ENCODE measurements around the gene LIPK.
"Not testable (repeated sequence)": the region's sequence is repeated elsewhere in the genome, so short reads cannot be mapped to it uniquely, and the experiment has no call there.

The LIPK gene

DNA sequence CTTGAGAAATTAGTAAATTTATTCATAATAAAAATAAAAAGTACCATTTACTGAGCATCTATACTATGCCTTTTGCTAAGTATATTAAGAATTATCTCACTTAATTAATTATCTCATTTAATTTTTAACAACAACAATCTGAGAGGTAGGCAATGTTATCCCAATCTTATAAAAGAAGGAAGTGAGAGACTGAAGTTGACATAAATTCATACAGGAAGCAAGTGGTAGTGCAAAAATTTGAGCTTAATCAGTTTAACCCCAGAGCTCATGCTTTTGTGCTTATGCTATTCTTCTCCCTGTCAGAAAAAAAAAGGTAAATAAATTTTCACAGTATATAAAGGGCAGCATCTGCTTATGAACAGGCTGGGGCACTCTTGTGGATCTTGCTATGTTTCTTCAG is 44.5 kb upstream of the LIPK start:
- H3K36me3 ChIP-seq (replicated peaks): no peaks in the 10 kb centered on the region
- H3K4me3 ChIP-seq (ENCODE audit: low read depth, low read length): no peak overlapping the region
- no peaks in the 10 kb centered on the region for H3K27me3 ChIP-seq (replicated peaks)
- in situ Hi-C loops (cut with HindIII; ENCODE audit: low pct_ligation_motif_present, low sequenced_read_pairs): no loop called here
- TF ChIP-seq, protein P1, sequence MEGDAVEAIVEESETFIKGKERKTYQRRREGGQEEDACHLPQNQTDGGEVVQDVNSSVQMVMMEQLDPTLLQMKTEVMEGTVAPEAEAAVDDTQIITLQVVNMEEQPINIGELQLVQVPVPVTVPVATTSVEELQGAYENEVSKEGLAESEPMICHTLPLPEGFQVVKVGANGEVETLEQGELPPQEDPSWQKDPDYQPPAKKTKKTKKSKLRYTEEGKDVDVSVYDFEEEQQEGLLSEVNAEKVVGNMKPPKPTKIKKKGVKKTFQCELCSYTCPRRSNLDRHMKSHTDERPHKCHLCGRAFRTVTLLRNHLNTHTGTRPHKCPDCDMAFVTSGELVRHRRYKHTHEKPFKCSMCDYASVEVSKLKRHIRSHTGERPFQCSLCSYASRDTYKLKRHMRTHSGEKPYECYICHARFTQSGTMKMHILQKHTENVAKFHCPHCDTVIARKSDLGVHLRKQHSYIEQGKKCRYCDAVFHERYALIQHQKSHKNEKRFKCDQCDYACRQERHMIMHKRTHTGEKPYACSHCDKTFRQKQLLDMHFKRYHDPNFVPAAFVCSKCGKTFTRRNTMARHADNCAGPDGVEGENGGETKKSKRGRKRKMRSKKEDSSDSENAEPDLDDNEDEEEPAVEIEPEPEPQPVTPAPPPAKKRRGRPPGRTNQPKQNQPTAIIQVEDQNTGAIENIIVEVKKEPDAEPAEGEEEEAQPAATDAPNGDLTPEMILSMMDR (IDR thresholded peaks at IDR 0.05; ENCODE audit: low read depth, low read length, missing control alignments): no peak
- no peak for DNase-seq
- no peak overlapping the region for H3K27ac ChIP-seq

DNA sequence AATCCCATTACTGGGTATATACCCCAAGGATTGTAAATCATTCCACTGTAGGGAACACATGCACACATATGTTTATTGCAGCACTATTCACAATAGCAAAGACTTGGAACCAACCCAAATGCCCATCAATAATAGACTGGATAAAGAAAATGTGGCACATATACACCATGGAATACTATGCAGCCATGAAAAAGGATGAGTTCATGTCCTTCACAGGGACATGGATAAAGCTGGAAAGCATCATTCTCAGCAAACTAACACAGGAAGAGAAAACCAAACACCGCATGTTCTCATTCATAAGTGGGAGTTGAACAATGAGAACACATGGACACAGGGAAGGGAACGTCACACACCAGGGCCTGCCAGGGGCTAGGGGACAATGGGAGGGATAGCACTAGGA is 42.9 kb upstream of the LIPK start:
- in situ Hi-C loops (cut with HindIII; ENCODE audit: low pct_ligation_motif_present, low sequenced_read_pairs); H3K36me3 ChIP-seq (replicated peaks); H3K27me3 ChIP-seq (replicated peaks); H3K4me3 ChIP-seq (ENCODE audit: low read depth, low read length); H3K27ac ChIP-seq; DNase-seq: not testable (repeated sequence)

DNA sequence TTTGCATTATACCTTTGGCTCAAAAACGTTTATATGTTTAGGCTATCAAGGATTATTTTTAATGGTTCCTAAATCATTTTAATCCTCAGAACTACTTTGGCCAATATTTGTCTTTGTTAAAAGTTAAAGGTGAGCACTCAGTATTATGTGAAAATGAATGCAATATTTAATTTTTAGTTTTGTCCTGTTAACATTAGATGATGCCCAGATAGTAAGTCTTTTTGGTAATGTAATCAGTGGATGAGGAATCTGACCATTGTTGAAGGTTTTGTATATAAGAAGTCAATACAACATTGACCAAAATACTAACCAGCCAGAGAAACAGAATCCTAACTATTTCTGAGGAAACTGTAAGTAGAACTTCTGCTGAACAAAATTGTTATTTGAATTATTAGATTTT is 41.9 kb upstream of the LIPK start, which contains the start of gene LIPF:
TSS of gene LIPF (plus strand) at position 301 of the 400 bp plus-strand sequence. CDS start 2,856 bp downstream, outside the sequence.
- Histone ChIP-seq H3K36me3 (replicated peaks) (no peaks in the 10 kb centered on the region), H3K27ac (no peak within 1 kb of the TSS), H3K27me3 (replicated peaks) (no peaks in the 10 kb centered on the region), H3K4me3 (ENCODE audit: low read depth, low read length) (no peak within 1 kb of the TSS)
- in situ Hi-C loops (cut with HindIII; ENCODE audit: low pct_ligation_motif_present, low sequenced_read_pairs): no loop called here
- DNase-seq: no peak
- TF ChIP-seq, protein P1 (IDR thresholded peaks at IDR 0.05; ENCODE audit: low read depth, low read length, missing control alignments): no peak

DNA sequence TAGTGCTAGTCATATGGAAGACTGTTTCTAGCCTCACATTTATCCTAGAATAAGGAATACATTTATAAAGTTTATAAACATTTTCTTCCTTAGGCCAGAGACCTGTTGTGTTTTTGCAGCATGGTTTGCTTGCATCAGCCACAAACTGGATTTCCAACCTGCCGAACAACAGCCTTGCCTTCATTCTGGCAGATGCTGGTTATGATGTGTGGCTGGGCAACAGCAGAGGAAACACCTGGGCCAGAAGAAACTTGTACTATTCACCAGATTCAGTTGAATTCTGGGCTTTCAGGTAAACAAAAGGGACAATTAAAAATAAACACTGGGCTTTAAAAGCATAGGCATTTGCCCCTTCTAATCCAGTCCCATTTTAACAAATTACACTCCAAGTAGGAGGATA is 37.6 kb upstream of the LIPK start:
- H3K27me3 ChIP-seq (replicated peaks): no peaks in the 10 kb centered on the region
- H3K36me3 ChIP-seq (replicated peaks): no peaks in the 10 kb centered on the region
- no peak overlapping the region for H3K27ac ChIP-seq
- in situ Hi-C loops (cut with HindIII; ENCODE audit: low pct_ligation_motif_present, low sequenced_read_pairs): no loop called here
- H3K4me3 ChIP-seq (ENCODE audit: low read depth, low read length): no peak overlapping the region
- DNase-seq: no peak
- TF ChIP-seq, protein P1 (IDR thresholded peaks at IDR 0.05; ENCODE audit: low read depth, low read length, missing control alignments): no peak

- Histone ChIP-seq H3K36me3 (replicated peaks) (no peaks in the 10 kb centered on the region), H3K27ac (no peak overlapping the region), H3K4me3 (ENCODE audit: low read depth, low read length) (no peak overlapping the region), H3K27me3 (replicated peaks) (no peaks in the 10 kb centered on the region)
- DNase-seq: no peak
- TF ChIP-seq, protein P1 (IDR thresholded peaks at IDR 0.05; ENCODE audit: low read depth, low read length, missing control alignments): no peak
- in situ Hi-C loops (cut with HindIII; ENCODE audit: low pct_ligation_motif_present, low sequenced_read_pairs): no loop called here
These were observed 35.6 kb upstream of the LIPK start for GRCh38 chr10:88670497-88670896.

- Histone ChIP-seq H3K27ac (no peak overlapping the region), H3K4me3 (ENCODE audit: low read depth, low read length) (no peak overlapping the region), H3K36me3 (replicated peaks) (no peaks in the 10 kb centered on the region), H3K27me3 (replicated peaks) (no peaks in the 10 kb centered on the region)
- TF ChIP-seq, protein P1 (IDR thresholded peaks at IDR 0.05; ENCODE audit: low read depth, low read length, missing control alignments): no peak
- DNase-seq: no peak
- in situ Hi-C loops (cut with HindIII; ENCODE audit: low pct_ligation_motif_present, low sequenced_read_pairs): no loop called here
These were observed 34.0 kb upstream of the LIPK start for GRCh38 chr10:88672041-88672440.

Data from brain microvascular endothelial cell (primary cell).